PFSK-1 (cell line): ENCODE data around the gene LAMA4.
A peak's percentile ranks its signal among the peaks of the same experiment; 100 is the strongest.

Experiments
- FOXP2 ChIP-seq: optimal IDR thresholded peaks from 2 replicates; pipeline ENCODE3; 2011; ENCODE audit warnings: borderline replicate concordance, control low read depth, inconsistent platforms; ENCODE audit not compliant: insufficient read depth; ENCODE audit errors: extremely low read length, extremely low read depth
- POLR2AphosphoS5 ChIP-seq: IDR thresholded peaks from 2 replicates; pipeline ENCODE4 v1.6.1; 2012; ENCODE audit warnings: low read depth, mild to moderate bottlenecking, control low read depth, low read length, moderate library complexity
- REST ChIP-seq, 2 experiments: IDR thresholded peaks; 2 replicates each; pipeline versions ENCODE4 v1.6.1 to v1.8.0; 2011 to 2012; ENCODE audit warnings: low read depth in 2 of 2, low read length in 2 of 2, control low read depth in 1 of 2, inconsistent platforms in 1 of 2, mild to moderate bottlenecking in 1 of 2, moderate library complexity in 1 of 2; ENCODE audit not compliant: insufficient read depth in 1 of 2
- SIN3A ChIP-seq: IDR thresholded peaks from 2 replicates; pipeline ENCODE4 v1.6.1; 2012; ENCODE audit warnings: mild to moderate bottlenecking, low read length, moderate library complexity, borderline replicate concordance; ENCODE audit not compliant: insufficient read depth
- TAF1 ChIP-seq: IDR thresholded peaks from 2 replicates; pipeline ENCODE4 v1.6.1; 2012; ENCODE audit warnings: low read length, control low read depth, borderline replicate concordance; ENCODE audit not compliant: insufficient read depth

The LAMA4 gene

GRCh38 chr6:112251171-112251875 lies 3.0 kb downstream of the LAMA4 start:
- TF ChIP-seq POLR2AphosphoS5, result no peak

- 0 out of 2 replicates have a peak, but pooled peaks have one; percentile 35 for TF ChIP-seq POLR2AphosphoS5
- no peak for TF ChIP-seq FOXP2
Observed at GRCh38 chr6:112249489-112249888, 4.9 kb downstream of the LAMA4 start.

- TF ChIP-seq TAF1 (no peak), POLR2AphosphoS5 (no peak), REST (IDR thresholded peaks at IDR 0.05; ENCODE audit: insufficient read depth in 1 of 2, low read depth in 2 of 2, low read length in 2 of 2) (no peak), FOXP2 (no peak), SIN3A (no peak)
Observed at GRCh38 chr6:112247275-112247674, 7.1 kb downstream of the LAMA4 start.

- no peak for TF ChIP-seq FOXP2
- no peak for TF ChIP-seq REST (IDR thresholded peaks at IDR 0.05; ENCODE audit: insufficient read depth in 1 of 2, low read depth in 2 of 2, low read length in 2 of 2)
- TF ChIP-seq TAF1, result no peak
- TF ChIP-seq SIN3A, result no peak
Observed at GRCh38 chr6:112245511-112246203, 8.7 kb downstream of the LAMA4 start.

- no peak for TF ChIP-seq POLR2AphosphoS5
- no peak for TF ChIP-seq TAF1
- no peak for TF ChIP-seq SIN3A
- TF ChIP-seq FOXP2, result no peak
- TF ChIP-seq REST (IDR thresholded peaks at IDR 0.05; ENCODE audit: insufficient read depth in 1 of 2, low read depth in 2 of 2, low read length in 2 of 2), result no peak
Observed at GRCh38 chr6:112243861-112244827, 10.2 kb downstream of the LAMA4 start.
